ENCODE results near the gene DEPDC1B.

- TF ChIP-seq POLR2A (IDR thresholded peaks at IDR 0.05): no peak
- TF ChIP-seq, protein P1, sequence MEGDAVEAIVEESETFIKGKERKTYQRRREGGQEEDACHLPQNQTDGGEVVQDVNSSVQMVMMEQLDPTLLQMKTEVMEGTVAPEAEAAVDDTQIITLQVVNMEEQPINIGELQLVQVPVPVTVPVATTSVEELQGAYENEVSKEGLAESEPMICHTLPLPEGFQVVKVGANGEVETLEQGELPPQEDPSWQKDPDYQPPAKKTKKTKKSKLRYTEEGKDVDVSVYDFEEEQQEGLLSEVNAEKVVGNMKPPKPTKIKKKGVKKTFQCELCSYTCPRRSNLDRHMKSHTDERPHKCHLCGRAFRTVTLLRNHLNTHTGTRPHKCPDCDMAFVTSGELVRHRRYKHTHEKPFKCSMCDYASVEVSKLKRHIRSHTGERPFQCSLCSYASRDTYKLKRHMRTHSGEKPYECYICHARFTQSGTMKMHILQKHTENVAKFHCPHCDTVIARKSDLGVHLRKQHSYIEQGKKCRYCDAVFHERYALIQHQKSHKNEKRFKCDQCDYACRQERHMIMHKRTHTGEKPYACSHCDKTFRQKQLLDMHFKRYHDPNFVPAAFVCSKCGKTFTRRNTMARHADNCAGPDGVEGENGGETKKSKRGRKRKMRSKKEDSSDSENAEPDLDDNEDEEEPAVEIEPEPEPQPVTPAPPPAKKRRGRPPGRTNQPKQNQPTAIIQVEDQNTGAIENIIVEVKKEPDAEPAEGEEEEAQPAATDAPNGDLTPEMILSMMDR (IDR thresholded peaks at IDR 0.05): no peak
Observed at GRCh38 chr5:60563696-60564324, 136.2 kb downstream of the DEPDC1B start.

Measured in esophagus squamous epithelium (tissue), 4 donors.